ENCODE data around the gene CPNE5. TPM values are rescaled to one million over a fixed set of nuclear protein-coding genes. Genes with fewer than 3 reads are reported as not detected.

The CPNE5 gene
- polyA plus RNA-seq, 1 of the 3 experiments (the other 2 are of a cell fraction), result 0.30 TPM

- TF ChIP-seq CTCF (IDR thresholded peaks at IDR 0.05), result no peak
- TF ChIP-seq ZBTB33 (IDR thresholded peaks at IDR 0.05; ENCODE audit: borderline replicate concordance, low read depth), result no peak
- no peak for TF ChIP-seq TAF1 (IDR thresholded peaks at IDR 0.05; ENCODE audit: borderline replicate concordance, low read depth, low read length)
- TF ChIP-seq CHD2 (IDR thresholded peaks at IDR 0.05; ENCODE audit: low read length, partially characterized antibody), result no peak
- no peak for TF ChIP-seq RFX5 (IDR thresholded peaks at IDR 0.05; ENCODE audit: low read length)
- no peak for TF ChIP-seq GABPA (IDR thresholded peaks at IDR 0.05; ENCODE audit: low read depth)
- no peak for TF ChIP-seq FOXM1 (IDR thresholded peaks at IDR 0.05; ENCODE audit: low read depth)
- 0 out of 2 replicates have a peak, but pooled peaks have one; percentile 24 for TF ChIP-seq TCF12 (IDR thresholded peaks at IDR 0.05)
- TF ChIP-seq FOSL2 (IDR thresholded peaks at IDR 0.05; ENCODE audit: borderline replicate concordance, low read depth), result peak; percentile 49; the same call in 1 of the 2 replicates
Observed at GRCh38 chr6:36820700-36821580, 18.3 kb downstream of the CPNE5 start (continued).

GRCh38 chr6:36818756-36819155 is 20.5 kb downstream of the CPNE5 start:
- no peak overlapping the region for H2AFZ ChIP-seq (ENCODE audit: low read depth)
- ChIA-PET CTCF (no interaction called here), POLR2A (no interaction called here)
- no peaks in the 10 kb centered on the region for H3K9me3 ChIP-seq
- TF ChIP-seq ELF1 (IDR thresholded peaks at IDR 0.05), result no peak
- no peaks in the 10 kb centered on the region for H3K79me2 ChIP-seq (ENCODE audit: insufficient read depth)
- no peak overlapping the region for H3K9ac ChIP-seq
- no peaks in the 10 kb centered on the region for H4K20me1 ChIP-seq (ENCODE audit: insufficient read depth)
- WGBS (ENCODE audit: low lambda C conversion rate), result 83% methylated on average over 4 of the region's 4 CpGs
- no peak for DNase-seq
- H3K27ac ChIP-seq (ENCODE audit: low read depth in 2 of 2, low read length in 1 of 2), result no peak overlapping the region
- peaks cover 7% of the 10 kb centered on the region for H3F3A ChIP-seq (replicated peaks; ENCODE audit: insufficient read depth)
- H3K27me3 ChIP-seq (ENCODE audit: insufficient read depth), result no peaks in the 10 kb centered on the region
- no peak overlapping the region for H3K4me3 ChIP-seq (ENCODE audit: low read depth in 2 of 2, low read length in 1 of 2)
- H3K4me1 ChIP-seq (ENCODE audit: control insufficient read depth in 1 of 2, insufficient read depth in 2 of 2, low read depth in 1 of 2, low read length in 1 of 2), result no peaks in the 10 kb centered on the region; a peak in 1 of 4 replicates
- H3K4me2 ChIP-seq, result no peak overlapping the region
- H3K36me3 ChIP-seq (replicated peaks in 1 of 2; ENCODE audit: control insufficient read depth in 1 of 2, insufficient read depth in 2 of 2, low read length in 1 of 2), result no peaks in the 10 kb centered on the region
- H3K9me2 ChIP-seq, result no peaks in the 10 kb centered on the region

- Histone ChIP-seq H3K9ac (no peak overlapping the region), H3K9me3 (no peaks in the 10 kb centered on the region), H3K27me3 (ENCODE audit: insufficient read depth) (no peaks in the 10 kb centered on the region), H3K4me2 (no peak overlapping the region), H3K4me3 (ENCODE audit: low read depth in 2 of 2, low read length in 1 of 2) (no peak overlapping the region), H2AFZ (ENCODE audit: low read depth) (no peak overlapping the region), H4K20me1 (ENCODE audit: insufficient read depth) (no peaks in the 10 kb centered on the region), H3K9me2 (no peaks in the 10 kb centered on the region), H3F3A (replicated peaks; ENCODE audit: insufficient read depth) (peaks cover 7% of the 10 kb centered on the region), H3K79me2 (ENCODE audit: insufficient read depth) (no peaks in the 10 kb centered on the region), H3K36me3 (replicated peaks in 1 of 2; ENCODE audit: control insufficient read depth in 1 of 2, insufficient read depth in 2 of 2, low read length in 1 of 2) (no peaks in the 10 kb centered on the region), H3K27ac (ENCODE audit: low read depth in 2 of 2, low read length in 1 of 2) (no peak overlapping the region), H3K4me1 (ENCODE audit: control insufficient read depth in 1 of 2, insufficient read depth in 2 of 2, low read depth in 1 of 2, low read length in 1 of 2) (no peaks in the 10 kb centered on the region; a peak in 1 of 4 replicates)
- ChIA-PET CTCF (no interaction called here), POLR2A (no interaction called here)
- 86% methylated on average over 3 of the region's 3 CpGs for WGBS (ENCODE audit: low lambda C conversion rate)
- DNase-seq, result no peak
- TF ChIP-seq TAF1 (IDR thresholded peaks at IDR 0.05; ENCODE audit: borderline replicate concordance, low read depth, low read length), result no peak
- no peak for TF ChIP-seq SIN3A (IDR thresholded peaks at IDR 0.05; ENCODE audit: borderline replicate concordance, low read depth, low read length)
- no peak for TF ChIP-seq MEF2A (IDR thresholded peaks at IDR 0.05; ENCODE audit: borderline replicate concordance, low read depth)
- no peak for TF ChIP-seq USF1 (IDR thresholded peaks at IDR 0.05; ENCODE audit: borderline replicate concordance, low read depth)
- TF ChIP-seq NFIC (IDR thresholded peaks at IDR 0.05; ENCODE audit: borderline replicate concordance), result no peak
- TF ChIP-seq EZH2phosphoT487 (IDR thresholded peaks at IDR 0.05; ENCODE audit: borderline replicate concordance, low read depth), result no peak
- TF ChIP-seq ZBTB33 (IDR thresholded peaks at IDR 0.05; ENCODE audit: borderline replicate concordance, low read depth), result no peak
- no peak for TF ChIP-seq CHD2 (IDR thresholded peaks at IDR 0.05; ENCODE audit: low read length, partially characterized antibody)
- TF ChIP-seq IRF3 (IDR thresholded peaks at IDR 0.05; ENCODE audit: low read depth, low read length), result no peak
Observed at GRCh38 chr6:36817847-36818246, 21.4 kb downstream of the CPNE5 start.
